B cell (primary cell): ENCODE measurements around the gene ACE. TPM values are rescaled to one million over a fixed set of nuclear protein-coding genes. Genes with fewer than 3 reads are reported as not detected.

Experiments
- ATAC-seq: fragments of 200-7000 bp; cut with Tn5 transposase; one replicate; pipeline ENCODE4 v1.10.0; 2021; ENCODE audit warnings: low read depth, mild to moderate bottlenecking, moderate number of reproducible peaks, moderate library complexity
- CTCF ChIA-PET: fragments of 350-600 bp; sonication (Branson Sonifier 250); formaldehyde crosslinking; loops from one replicate; lab custom pipeline; 2021; ENCODE audit warnings: antibody characterized with exemption, inconsistent platforms; lab: Charles Lee
- POLR2A ChIA-PET: fragments of 350-600 bp; sonication (Branson Sonifier 250); formaldehyde crosslinking; loops from one replicate; lab custom pipeline; 2021; ENCODE audit warnings: antibody characterized with exemption; lab: Charles Lee
- DNase-seq: peaks from one replicate; pipeline ENCODE4 v3.0.0; 2013
- H2AFZ ChIP-seq: 2 replicates; pipeline ENCODE4 v1.6.1; 2012; ENCODE audit warnings: mild to moderate bottlenecking, low read depth, low read length; ENCODE audit not compliant: insufficient read depth, poor library complexity, severe bottlenecking
- H3K27ac ChIP-seq, 2 donors: 1 replicate in 1 of 2; 2 replicates in 1 of 2; pipeline ENCODE4 v1.5.1; 2012 to 2013; ENCODE audit warnings: low read length in 2 of 2, mild to moderate bottlenecking in 2 of 2, moderate library complexity in 1 of 2
- H3K27me3 ChIP-seq, 4 experiments: fragments of 200-600 bp in 1 of 4; sonication (generic) in 1 of 4; replicated peaks in 1 of 4; 1 replicate in 2 of 4; 2 replicates in 2 of 4; pipeline versions ENCODE4 v1.6.1 to v1.7.0; 2013 to 2016; ENCODE audit warnings: low read length in 3 of 4, mild to moderate bottlenecking in 2 of 4, mixed read lengths in 1 of 4, moderate library complexity in 1 of 4; ENCODE audit not compliant: insufficient read depth in 4 of 4, control insufficient read depth in 3 of 4; ENCODE audit errors: control extremely low read depth in 1 of 4
- H3K36me3 ChIP-seq, 2 experiments: replicated peaks in 1 of 2; 1 replicate in 1 of 2; 2 replicates in 1 of 2; pipeline versions ENCODE4 v1.6.1 to v1.7.1; 2013; ENCODE audit warnings: low read length in 1 of 2; ENCODE audit not compliant: insufficient read depth in 2 of 2, control insufficient read depth in 1 of 2; ENCODE audit errors: control extremely low read depth in 1 of 2, extremely low read depth in 1 of 2
- H3K4me1 ChIP-seq, 2 donors: fragments of 200-600 bp in 1 of 2; sonication (generic) in 1 of 2; 1 replicate in 1 of 2; 2 replicates in 1 of 2; pipeline versions ENCODE4 v1.5.1 to v1.6.1; 2013 to 2017; ENCODE audit warnings: low read length in 2 of 2; ENCODE audit not compliant: control insufficient read depth in 2 of 2, insufficient read depth in 2 of 2
- H3K4me2 ChIP-seq: replicated peaks from 2 replicates; pipeline ENCODE3; 2012; ENCODE audit warnings: mild to moderate bottlenecking, low read depth, low read length; ENCODE audit not compliant: poor library complexity, severe bottlenecking
- H3K4me3 ChIP-seq, 5 experiments: fragments of 200-600 bp in 1 of 5; sonication (generic) in 1 of 5; 1 replicate in 3 of 5; 2 replicates in 2 of 5; pipeline versions ENCODE4 v1.5.1 to v1.7.0; 2011 to 2016; ENCODE audit warnings: low read length in 4 of 5, mild to moderate bottlenecking in 4 of 5, low read depth in 2 of 5, control low read depth in 1 of 5, moderate library complexity in 1 of 5; ENCODE audit not compliant: insufficient read depth in 1 of 5; ENCODE audit errors: control extremely low read depth in 1 of 5, extremely low read depth in 1 of 5
- H3K79me2 ChIP-seq: fragments of 200-600 bp; sonication (generic); one replicate; pipeline ENCODE4 v1.6.0; 2016; ENCODE audit warnings: low read length; ENCODE audit not compliant: control insufficient read depth, insufficient read depth
- H3K9ac ChIP-seq: fragments of 200-600 bp; sonication (generic); 2 replicates; pipeline ENCODE4 v1.6.1; 2017; ENCODE audit warnings: mild to moderate bottlenecking, low read length, moderate library complexity
- H3K9me3 ChIP-seq, 3 donors: one replicate each; pipeline versions ENCODE4 v1.6.1 to v1.7.1; 2013; ENCODE audit warnings: low read length in 2 of 3; ENCODE audit not compliant: control insufficient read depth in 2 of 3, insufficient read depth in 1 of 3; ENCODE audit errors: control extremely low read depth in 1 of 3
- H4K20me1 ChIP-seq: 2 replicates; pipeline ENCODE4 v1.6.0; 2012; ENCODE audit warnings: mild to moderate bottlenecking, low read length; ENCODE audit not compliant: insufficient read depth, control insufficient read depth, poor library complexity, severe bottlenecking
- H3K27ac Mint-ChIP-seq: one replicate; pipeline ENCODE4 v1.8.0; 2021; ENCODE audit warnings: mixed read lengths
- H3K27me3 Mint-ChIP-seq: one replicate; pipeline ENCODE4 v1.8.0; 2021; ENCODE audit warnings: mixed read lengths
- H3K4me1 Mint-ChIP-seq: one replicate; pipeline ENCODE4 v1.8.0; 2021; ENCODE audit warnings: mixed read lengths
- H3K4me3 Mint-ChIP-seq: one replicate; pipeline ENCODE4 v1.8.0; 2021; ENCODE audit warnings: mixed read lengths
- H3K9me3 Mint-ChIP-seq: one replicate; pipeline ENCODE4 v1.8.0; 2022; ENCODE audit warnings: mixed read lengths; ENCODE audit not compliant: insufficient read depth
- CTCF ChIP-seq: fragments of 200-600 bp; IDR thresholded peaks from one replicate; pipeline ENCODE4 v1.8.0; 2022; ENCODE audit warnings: antibody characterized with exemption, mild to moderate bottlenecking
- EZH2 ChIP-seq: IDR thresholded peaks from 2 replicates; pipeline ENCODE4 v1.6.1; 2012; ENCODE audit warnings: borderline replicate concordance, low read depth, mild to moderate bottlenecking, moderate library complexity, low read length; ENCODE audit not compliant: insufficient read depth, poor library complexity, severe bottlenecking
- WGBS: methylation state at CpG from one replicate; pipeline ENCODE4 v1.1.5; 2013; ENCODE audit warnings: missing lambda C conversion rate; ENCODE audit not compliant: insufficient coverage; 5-methylcytosine and 5-hydroxymethylcytosine counted together
- intact Hi-C: fragments of 100-400 bp; cut with micrococcal nuclease; formaldehyde crosslinking; loops from one replicate; pipeline ENCODE4 v1.10.0; 2022
- polyA plus RNA-seq: library from polyadenylated mRNA; depleted of rRNA; stranded (reverse); fragments of >200 nt; gene quantifications from 2 replicates; pipeline ENCODE4 v1.2.3, GENCODE V29; 2012
- total RNA-seq, 2 donors: library from RNA; stranded (reverse); fragments of 120-200 nt in 1 of 2; gene quantifications; 1 replicate in 1 of 2; 2 replicates in 1 of 2; pipeline versions ENCODE4 v1.2.3 to v1.2.4, GENCODE V29; 2013 to 2022

The ACE gene
- total and polyA plus RNA-seq, 2 donors (not counting 1 experiment from before 2014, with no cell fraction given), result 0.67 to 2.6 TPM

GRCh38 chr17:63517825-63518534 lies 41.1 kb downstream of the ACE start:
- Mint-ChIP-seq H3K4me1 (no peaks in the 10 kb centered on the region), H3K9me3 (no peaks in the 10 kb centered on the region), H3K27ac (no peak overlapping the region), H3K4me3 (no peak overlapping the region), H3K27me3 (peaks cover 31% of the 10 kb centered on the region)
- POLR2A ChIA-PET, result no interaction called here
- CTCF ChIA-PET, result no interaction called here
- Histone ChIP-seq H3K9ac (no peak overlapping the region), H3K4me3 (no peak overlapping the region), H3K27me3 (no peaks in the 10 kb centered on the region), H3K9me3 (peaks cover 0 to 6% (median 0%) of the 10 kb centered on the region in 3 donors), H3K4me1 (no peaks in the 10 kb centered on the region), H4K20me1 (no peaks in the 10 kb centered on the region), H2AFZ (no peak overlapping the region), H3K4me2 (no peak overlapping the region), H3K36me3 (no peaks in the 10 kb centered on the region), H3K27ac (no peak overlapping the region), H3K79me2 (no peaks in the 10 kb centered on the region)
- WGBS, result 78% methylated on average over 7 of the region's 8 CpGs
- DNase-seq (no peak), ATAC-seq (no peak)
- intact Hi-C loops, result no loop called here
- TF ChIP-seq CTCF, result no peak
- no peak for TF ChIP-seq EZH2

GRCh38 chr17:63519116-63519881 lies 42.4 kb downstream of the ACE start:
- Histone ChIP-seq H4K20me1 (no peaks in the 10 kb centered on the region), H2AFZ (no peak overlapping the region), H3K36me3 (no peaks in the 10 kb centered on the region), H3K4me2 (no peak overlapping the region), H3K4me3 (no peak overlapping the region), H3K9ac (no peak overlapping the region), H3K27ac (no peak overlapping the region), H3K79me2 (no peaks in the 10 kb centered on the region), H3K4me1 (peaks cover 3 to 4% of the 10 kb centered on the region in 2 donors), H3K27me3 (peaks cover 0 to 11% (median 8%) of the 10 kb centered on the region in 4 experiments), H3K9me3 (peaks cover 0 to 16% (median 0%) of the 10 kb centered on the region in 3 donors)
- no peak for ATAC-seq
- intact Hi-C loops, result no loop called here
- ChIA-PET POLR2A (no interaction called here), CTCF (no interaction called here)
- TF ChIP-seq CTCF, result no peak
- no peak for TF ChIP-seq EZH2
- H3K27ac Mint-ChIP-seq, result no peak overlapping the region
- 75% methylated on average over 1 of the region's 1 CpG for WGBS
- no peaks in the 10 kb centered on the region for H3K9me3 Mint-ChIP-seq
- peaks cover 5% of the 10 kb centered on the region for H3K4me1 Mint-ChIP-seq
- DNase-seq, result no peak
- H3K4me3 Mint-ChIP-seq, result no peak overlapping the region
- H3K27me3 Mint-ChIP-seq, result peaks cover 40% of the 10 kb centered on the region
